Cardiac muscle cell (in vitro differentiated cells and primary cell): ENCODE measurements around the gene PSG5. TPM values are rescaled to one million over a fixed set of nuclear protein-coding genes. Genes with fewer than 3 reads are reported as not detected.
"Not testable (repeated sequence)": the region's sequence is repeated elsewhere in the genome, so short reads cannot be mapped to it uniquely, and the experiment has no call there.

ENCODE experiments used
- DNase-seq, 2 donors: peaks; one replicate each; pipeline versions ENCODE4 v3.0.0 to v3.0.0-alpha.2; 2010 to 2017; ENCODE audit warnings: low read depth in 1 of 2, low spot score in 1 of 2
- H3K27ac ChIP-seq: fragments of 200-600 bp; sonication (generic); 2 replicates; pipeline ENCODE4 v1.5.1; 2016
- H3K27me3 ChIP-seq: fragments of 200-600 bp; sonication (generic); 2 replicates; pipeline ENCODE4 v1.6.0; 2016; ENCODE audit warnings: control low read depth
- H3K36me3 ChIP-seq: fragments of 200-600 bp; sonication (generic); 2 replicates; pipeline ENCODE4 v1.5.1; 2016; ENCODE audit warnings: control low read depth
- H3K4me1 ChIP-seq: fragments of 200-600 bp; sonication (generic); 2 replicates; pipeline ENCODE4 v1.8.1; 2017; ENCODE audit warnings: low read depth, mild to moderate bottlenecking, mixed run types
- H3K4me3 ChIP-seq: fragments of 200-600 bp; sonication (generic); 2 replicates; pipeline ENCODE4 v1.5.1; 2016; ENCODE audit warnings: mild to moderate bottlenecking
- H3K9me3 ChIP-seq: fragments of 200-600 bp; sonication (generic); 2 replicates; pipeline ENCODE4 v1.5.1; 2017; ENCODE audit warnings: low read depth, mild to moderate bottlenecking, control low read depth
- polyA plus RNA-seq: library from polyadenylated mRNA; unstranded; fragments of >200 nt; fragmentation: Nextera tagmentation; extraction: Ambion mirVana; gene quantifications from 2 replicates; pipeline ENCODE4 v1.2.1, GENCODE V29; 2016
- total RNA-seq: library from RNA; depleted of rRNA; stranded (reverse); fragments of >200 nt; gene quantifications from 2 replicates; pipeline ENCODE4 v1.2.3, GENCODE V29; 2016
- TF ChIP-seq, protein P1 (sequence below): IDR thresholded peaks from 2 replicates; pipeline ENCODE4 v1.5.1; 2012; ENCODE audit warnings: low read depth, mild to moderate bottlenecking, low read length

Gene PSG5
- not detected in 2 replicates for total RNA-seq
- polyA plus RNA-seq, result not detected in 2 replicates

DNA sequence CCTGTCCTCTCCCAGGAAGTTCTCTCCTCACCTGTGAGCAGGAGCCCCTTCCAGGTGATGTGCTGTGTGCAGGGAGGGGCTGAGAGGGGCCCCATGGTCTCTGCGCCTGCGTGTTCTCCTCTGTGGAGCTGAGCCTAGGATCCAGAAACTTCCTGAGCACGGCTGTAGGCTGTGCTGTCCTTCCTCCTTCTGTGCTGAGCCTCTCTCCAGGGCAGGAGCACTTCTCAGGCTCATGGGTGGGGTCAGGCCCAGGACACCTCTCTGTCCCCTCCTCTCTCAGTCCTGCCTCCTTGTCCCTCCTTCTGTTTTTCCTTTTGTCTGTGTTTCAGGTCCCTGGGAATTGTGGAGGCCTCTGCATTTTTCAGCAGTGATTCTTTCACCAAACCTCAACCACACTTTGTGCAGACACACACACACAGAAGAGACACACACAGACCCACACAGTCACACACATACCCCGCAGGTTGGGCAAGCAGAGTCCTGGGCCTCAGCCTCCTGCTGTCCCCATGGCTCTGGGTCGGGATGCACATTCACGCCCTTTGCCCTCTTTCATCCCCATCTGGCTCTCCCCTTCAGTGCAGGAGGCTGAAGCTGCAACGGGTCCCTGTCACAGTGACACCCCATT lies at the start of gene PSG5:
Gene PSG5, minus strand, starts transcription at position 226 of the 625 bp plus-strand sequence. Its CDS starts 131 bp downstream, at position 95.
- not testable (repeated sequence) for H3K9me3 ChIP-seq, H3K36me3 ChIP-seq, H3K27ac ChIP-seq, H3K4me3 ChIP-seq, H3K27me3 ChIP-seq, DNase-seq, H3K4me1 ChIP-seq

DNA sequence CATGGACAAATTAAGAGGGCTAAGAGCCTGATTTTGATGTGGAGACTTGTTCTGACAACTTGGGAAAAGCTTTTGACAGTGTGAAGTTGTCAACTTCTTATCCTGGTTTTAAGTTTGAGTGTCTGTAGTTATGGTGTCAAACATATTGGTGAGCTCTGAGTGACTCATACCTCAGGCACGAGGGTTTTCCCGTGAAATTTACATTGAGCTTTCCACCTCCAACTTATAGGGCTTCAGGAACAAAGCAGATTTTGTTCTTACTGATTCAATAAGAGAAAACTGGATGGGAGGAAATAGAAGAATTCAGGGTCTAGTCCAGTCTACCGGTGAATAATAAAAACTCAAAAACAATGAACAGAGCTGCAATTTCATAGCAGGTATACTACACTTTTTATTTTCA lies 49.4 kb upstream of the PSG5 start:
- H3K27me3 ChIP-seq, H3K36me3 ChIP-seq, H3K4me3 ChIP-seq, H3K9me3 ChIP-seq, DNase-seq, H3K27ac ChIP-seq, H3K4me1 ChIP-seq: not testable (repeated sequence)

DNA sequence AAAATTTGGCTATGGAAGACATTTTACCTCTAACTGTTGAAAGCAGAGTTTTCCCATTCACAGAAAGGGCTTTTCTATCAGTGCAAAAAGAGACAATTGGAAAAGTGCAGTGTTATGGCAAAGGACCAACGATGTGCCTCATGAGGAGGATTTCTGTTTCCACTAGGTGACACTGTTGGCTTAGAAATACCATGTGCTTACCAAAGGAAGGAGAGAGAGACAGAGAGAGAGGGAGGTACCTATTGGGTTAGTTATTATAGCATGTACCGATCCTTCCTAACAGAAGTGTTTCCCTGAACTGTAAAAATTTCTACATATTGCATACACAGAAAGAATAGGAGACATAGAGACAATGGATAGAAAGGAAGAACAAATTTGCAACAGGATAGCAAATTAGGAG lies 43.0 kb upstream of the PSG5 start:
- H3K27ac ChIP-seq, result no peak overlapping the region
- no peaks in the 10 kb centered on the region for H3K27me3 ChIP-seq
- no peaks in the 10 kb centered on the region for H3K36me3 ChIP-seq
- H3K9me3 ChIP-seq, result no peaks in the 10 kb centered on the region
- no peak overlapping the region for H3K4me3 ChIP-seq
- DNase-seq, result peak in 1 of 2 donors; percentile 6
- no peaks in the 10 kb centered on the region for H3K4me1 ChIP-seq
- TF ChIP-seq, protein P1, sequence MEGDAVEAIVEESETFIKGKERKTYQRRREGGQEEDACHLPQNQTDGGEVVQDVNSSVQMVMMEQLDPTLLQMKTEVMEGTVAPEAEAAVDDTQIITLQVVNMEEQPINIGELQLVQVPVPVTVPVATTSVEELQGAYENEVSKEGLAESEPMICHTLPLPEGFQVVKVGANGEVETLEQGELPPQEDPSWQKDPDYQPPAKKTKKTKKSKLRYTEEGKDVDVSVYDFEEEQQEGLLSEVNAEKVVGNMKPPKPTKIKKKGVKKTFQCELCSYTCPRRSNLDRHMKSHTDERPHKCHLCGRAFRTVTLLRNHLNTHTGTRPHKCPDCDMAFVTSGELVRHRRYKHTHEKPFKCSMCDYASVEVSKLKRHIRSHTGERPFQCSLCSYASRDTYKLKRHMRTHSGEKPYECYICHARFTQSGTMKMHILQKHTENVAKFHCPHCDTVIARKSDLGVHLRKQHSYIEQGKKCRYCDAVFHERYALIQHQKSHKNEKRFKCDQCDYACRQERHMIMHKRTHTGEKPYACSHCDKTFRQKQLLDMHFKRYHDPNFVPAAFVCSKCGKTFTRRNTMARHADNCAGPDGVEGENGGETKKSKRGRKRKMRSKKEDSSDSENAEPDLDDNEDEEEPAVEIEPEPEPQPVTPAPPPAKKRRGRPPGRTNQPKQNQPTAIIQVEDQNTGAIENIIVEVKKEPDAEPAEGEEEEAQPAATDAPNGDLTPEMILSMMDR, result no peak

DNA sequence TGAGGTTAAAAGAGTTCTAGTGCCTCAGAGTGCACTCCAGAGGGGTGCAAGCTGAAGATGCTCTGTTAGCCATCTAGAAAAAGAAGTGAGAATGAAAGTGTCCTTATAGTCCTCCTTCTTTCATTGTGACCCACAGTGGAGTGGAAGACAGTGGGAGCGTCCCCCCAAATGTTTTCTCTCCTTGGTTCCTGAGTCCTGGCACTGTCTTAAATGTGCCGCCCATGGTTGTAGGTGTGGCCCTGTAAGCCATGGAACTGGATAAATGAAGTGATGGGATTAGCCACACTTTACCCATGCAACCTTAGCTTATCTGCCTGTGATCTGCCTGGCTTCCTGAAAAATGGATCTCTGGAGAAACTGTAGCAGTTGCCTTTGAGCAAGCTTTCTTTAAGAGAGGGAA lies 42.4 kb upstream of the PSG5 start:
- H3K36me3 ChIP-seq, H3K27ac ChIP-seq, H3K9me3 ChIP-seq, H3K4me1 ChIP-seq, H3K4me3 ChIP-seq, H3K27me3 ChIP-seq: not testable (repeated sequence)
- DNase-seq, result peak in 1 of 2 donors; percentile 3

DNA sequence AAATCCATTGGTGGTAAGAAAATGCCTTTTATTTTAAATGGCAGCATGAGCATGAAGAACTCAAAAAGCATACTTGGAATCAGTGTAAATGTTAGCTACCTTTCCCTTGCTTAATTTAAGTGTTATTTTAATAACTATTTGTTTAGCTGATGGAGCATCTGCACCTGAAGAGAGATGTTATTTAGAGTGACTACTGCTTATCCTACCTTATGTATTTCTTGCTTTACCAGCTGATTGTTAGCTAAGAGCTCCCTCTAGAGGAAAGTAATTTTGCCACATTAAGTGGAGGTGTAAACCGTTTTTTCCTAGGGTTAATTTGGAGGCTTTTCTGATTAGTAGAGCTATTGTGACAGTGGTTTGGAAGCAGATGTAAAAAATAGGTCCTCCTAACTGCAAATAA lies 40.6 kb upstream of the PSG5 start:
- not testable (repeated sequence) for H3K27ac ChIP-seq, H3K36me3 ChIP-seq, DNase-seq, H3K9me3 ChIP-seq, H3K4me3 ChIP-seq, H3K4me1 ChIP-seq, H3K27me3 ChIP-seq

DNA sequence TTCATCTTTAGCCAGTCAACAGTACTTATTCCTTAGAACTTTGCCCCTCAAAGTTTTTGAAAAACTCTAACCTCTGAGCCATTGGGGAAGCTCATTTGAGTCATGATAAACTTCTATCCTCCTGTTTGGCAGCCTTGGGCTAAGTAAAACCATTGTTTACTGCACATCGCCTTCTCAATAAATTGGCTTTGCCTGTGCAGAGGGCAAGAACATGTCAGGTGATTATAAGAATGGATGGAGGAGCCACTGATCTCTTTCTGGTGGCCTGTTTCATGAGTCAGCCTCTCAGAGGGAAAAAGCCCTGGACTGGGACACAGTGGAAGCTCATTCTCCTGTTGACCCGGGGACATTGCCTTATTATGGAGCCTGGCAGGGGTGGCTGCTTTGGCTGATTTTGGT lies 38.5 kb upstream of the PSG5 start:
- no peak overlapping the region for H3K4me3 ChIP-seq
- H3K27me3 ChIP-seq, result no peaks in the 10 kb centered on the region
- TF ChIP-seq, protein P1, result no peak
- no peaks in the 10 kb centered on the region for H3K9me3 ChIP-seq
- no peak for DNase-seq
- no peak overlapping the region for H3K27ac ChIP-seq
- no peaks in the 10 kb centered on the region for H3K4me1 ChIP-seq
- H3K36me3 ChIP-seq, result no peaks in the 10 kb centered on the region

DNA sequence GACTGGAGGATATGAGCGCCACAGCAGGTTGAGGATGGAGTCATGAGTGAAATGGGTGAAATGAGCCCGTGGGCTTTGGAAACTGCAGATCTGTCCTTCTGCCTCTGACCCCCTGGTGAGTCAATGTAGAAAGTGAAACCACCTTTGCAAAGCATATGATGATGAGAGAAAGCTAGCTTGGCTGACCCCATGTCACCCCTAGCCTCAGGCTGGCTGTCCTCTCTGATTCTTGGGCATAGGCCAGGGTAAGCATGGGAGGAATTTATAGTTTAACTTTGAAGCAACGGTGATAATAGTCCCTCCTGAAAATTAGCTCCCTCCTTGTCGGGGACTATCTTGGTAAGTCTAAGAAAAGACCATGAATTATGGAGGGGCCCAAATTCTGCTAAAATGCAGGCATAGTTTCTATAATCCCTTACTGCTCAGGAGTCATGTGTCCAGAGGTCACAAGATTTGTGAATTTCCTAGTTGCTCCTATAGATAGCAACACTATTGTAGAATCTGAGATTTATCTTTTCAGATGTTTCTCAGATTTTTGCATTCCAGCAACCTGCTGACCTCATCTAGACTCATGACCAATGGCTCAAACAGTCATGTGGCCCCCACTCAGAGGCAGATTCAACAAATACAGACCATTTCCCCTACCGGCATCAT lies 38.0 kb upstream of the PSG5 start:
- H3K36me3 ChIP-seq, H3K4me3 ChIP-seq, DNase-seq, H3K4me1 ChIP-seq, H3K27ac ChIP-seq, H3K27me3 ChIP-seq, H3K9me3 ChIP-seq: not testable (repeated sequence)

DNA sequence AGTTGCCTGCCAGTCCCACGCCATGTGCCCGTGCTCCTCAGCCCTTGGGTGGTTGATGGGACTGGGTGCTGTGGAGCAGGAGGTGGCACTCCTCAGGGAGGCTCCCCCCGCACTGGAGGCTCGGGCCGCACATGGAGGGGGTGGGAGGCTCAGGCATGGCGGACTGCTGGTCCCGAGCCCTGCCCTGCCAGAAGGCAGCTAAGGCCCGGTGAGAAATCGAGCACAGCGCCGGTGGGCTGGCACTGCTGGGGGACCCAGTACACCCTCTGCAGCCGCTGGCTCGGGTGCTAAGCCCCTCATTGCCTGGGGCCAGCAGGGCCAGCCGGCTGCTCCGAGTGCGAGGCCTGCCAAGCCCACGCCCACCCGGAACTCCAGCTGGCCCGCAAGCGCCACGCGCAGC lies 35.6 kb upstream of the PSG5 start:
- not testable (repeated sequence) for H3K27me3 ChIP-seq, H3K9me3 ChIP-seq, H3K4me1 ChIP-seq, DNase-seq, H3K27ac ChIP-seq, H3K4me3 ChIP-seq, H3K36me3 ChIP-seq

DNA sequence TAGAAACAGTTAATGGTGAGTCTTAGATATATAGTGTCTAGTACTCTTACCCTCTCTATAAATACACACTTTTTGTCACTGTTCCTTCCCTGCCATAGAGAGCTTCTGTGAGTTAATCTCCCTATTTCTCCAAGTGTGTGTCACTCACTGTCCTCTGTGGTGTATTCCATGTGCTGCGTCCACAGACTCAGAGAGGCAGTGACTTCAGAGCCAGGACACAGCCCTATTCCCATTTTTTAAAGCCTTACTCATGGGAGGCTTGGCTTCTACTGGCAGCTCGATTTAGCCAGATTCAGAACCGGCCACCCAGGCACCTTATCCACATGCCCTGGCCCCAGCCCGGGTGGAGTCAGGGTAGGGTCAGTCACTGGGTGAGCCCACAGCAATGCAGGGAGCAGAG lies 32.8 kb upstream of the PSG5 start:
- not testable (repeated sequence) for DNase-seq, H3K36me3 ChIP-seq, H3K4me3 ChIP-seq

DNA sequence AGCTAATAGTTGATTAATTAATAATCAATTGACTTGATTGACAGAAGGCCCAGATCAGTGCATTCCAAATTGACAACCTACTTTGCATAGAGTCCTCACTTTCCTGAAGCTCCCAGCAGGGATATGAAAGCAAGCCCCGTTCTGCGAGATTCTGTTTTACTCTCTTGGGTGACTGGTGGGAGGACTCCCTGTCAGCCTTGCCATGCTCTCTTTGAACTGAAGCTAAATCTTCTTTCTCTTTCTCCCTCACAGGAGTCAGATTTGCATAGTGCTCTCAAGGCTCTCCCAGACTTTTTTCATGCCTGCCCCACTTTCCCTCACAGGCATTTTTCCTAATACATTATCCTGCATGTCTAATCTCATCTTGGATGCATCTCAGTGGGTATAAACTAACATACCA lies 29.5 kb upstream of the PSG5 start:
- not testable (repeated sequence) for H3K36me3 ChIP-seq, H3K4me1 ChIP-seq, DNase-seq, H3K9me3 ChIP-seq, H3K27ac ChIP-seq, H3K27me3 ChIP-seq, H3K4me3 ChIP-seq

More for the DNA sequence above, 32.8 kb upstream of the PSG5 start:
- not testable (repeated sequence) for H3K27ac ChIP-seq, H3K9me3 ChIP-seq, H3K27me3 ChIP-seq, H3K4me1 ChIP-seq
